DMS 273 treated with DMSO at 0.1 percent for 48 hours (cell line): ENCODE data around the gene GLRX3.

Experiments used
- DNase-seq: peaks from one replicate; lab custom pipeline; 2025; lab: John Stamatoyannopoulos, UW

Gene GLRX3

DNA sequence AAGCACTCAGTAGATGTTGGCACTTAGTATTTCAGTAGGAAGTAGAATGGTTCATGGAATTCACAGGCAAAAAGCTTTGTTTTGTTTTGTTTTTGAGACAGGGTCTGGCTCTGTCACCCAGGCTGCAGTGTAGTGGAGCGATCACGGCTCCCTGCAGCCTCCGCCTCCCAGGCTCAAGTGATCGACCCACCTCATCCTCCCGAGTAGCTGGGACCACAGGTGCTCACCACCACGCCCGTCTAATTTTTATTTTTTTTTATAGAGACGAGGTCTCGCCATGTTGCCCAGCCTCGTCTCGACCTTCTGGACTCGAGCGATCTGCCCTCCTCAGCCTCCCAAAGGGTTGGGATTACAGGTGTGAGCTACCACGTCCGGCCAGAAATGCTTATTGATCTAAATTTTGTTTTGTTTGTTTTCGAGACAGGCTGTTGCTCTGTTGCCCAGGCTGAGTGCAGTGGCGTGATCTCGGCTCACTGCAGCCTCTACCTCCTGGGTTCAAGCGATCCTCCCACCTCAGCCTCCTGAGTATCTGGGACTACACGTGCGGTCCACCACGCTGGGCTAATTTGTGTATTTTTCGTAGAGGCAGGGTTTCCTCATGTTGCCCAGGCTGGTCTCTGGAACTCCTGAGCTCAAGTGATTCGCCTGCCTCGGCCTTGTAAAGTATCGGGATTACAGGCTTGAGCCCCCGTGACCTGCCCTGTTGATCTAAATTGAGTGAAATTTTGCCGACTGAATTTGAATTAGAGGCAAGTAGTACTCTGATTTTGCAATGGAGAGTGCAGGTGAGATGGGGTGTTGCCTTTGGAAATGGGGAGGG, 1.7 kb downstream of the GLRX3 start:
- DNase-seq, result no peak

DNA sequence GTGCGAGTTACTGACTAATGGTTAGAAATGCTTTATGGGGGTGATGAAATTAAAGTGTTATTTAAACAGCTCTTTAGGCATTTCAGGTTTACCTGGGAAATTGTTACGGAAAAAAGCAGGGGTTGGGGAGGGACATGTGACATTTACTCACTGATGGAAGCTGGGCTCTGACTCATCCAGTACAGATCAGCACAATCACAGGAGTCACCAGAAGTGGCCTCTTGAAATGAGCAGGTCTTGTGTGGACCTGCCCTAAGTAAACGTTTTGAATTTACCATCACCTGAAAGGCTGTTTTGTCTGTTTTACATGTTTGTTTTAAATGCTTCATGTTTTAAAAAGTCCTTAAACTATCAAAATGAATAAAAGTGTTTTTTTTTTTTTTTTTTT, 2.3 kb downstream of the GLRX3 start:
- DNase-seq, result no peak

- DNase-seq, result no peak
Observed at GRCh38 chr10:130140425-130140824, 4.2 kb downstream of the GLRX3 start.

DNA sequence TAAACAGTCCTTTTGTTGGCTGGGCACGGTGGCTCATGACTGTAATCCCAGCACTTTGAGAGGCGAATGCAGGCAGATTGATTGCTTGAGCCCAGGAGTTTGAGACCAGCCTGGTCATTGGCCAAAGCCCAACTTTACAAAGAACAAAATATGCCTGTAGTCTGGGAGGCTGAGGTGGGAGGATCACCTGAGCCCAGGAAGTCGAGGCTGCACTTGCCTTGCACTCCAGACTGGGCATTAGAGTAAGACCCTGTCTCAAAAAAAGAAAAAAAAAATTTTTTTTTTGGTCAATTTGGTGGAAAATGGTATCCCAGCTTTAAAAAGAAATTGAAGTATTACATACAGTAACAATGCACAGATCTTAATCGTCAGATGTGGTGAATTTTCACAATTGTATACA, 4.8 kb downstream of the GLRX3 start:
- DNase-seq, result no peak

GRCh38 chr10:130141460-130141859, 5.3 kb downstream of the GLRX3 start:
- no peak for DNase-seq

- no peak for DNase-seq
Observed at GRCh38 chr10:130141878-130142277, 5.7 kb downstream of the GLRX3 start.

DNA sequence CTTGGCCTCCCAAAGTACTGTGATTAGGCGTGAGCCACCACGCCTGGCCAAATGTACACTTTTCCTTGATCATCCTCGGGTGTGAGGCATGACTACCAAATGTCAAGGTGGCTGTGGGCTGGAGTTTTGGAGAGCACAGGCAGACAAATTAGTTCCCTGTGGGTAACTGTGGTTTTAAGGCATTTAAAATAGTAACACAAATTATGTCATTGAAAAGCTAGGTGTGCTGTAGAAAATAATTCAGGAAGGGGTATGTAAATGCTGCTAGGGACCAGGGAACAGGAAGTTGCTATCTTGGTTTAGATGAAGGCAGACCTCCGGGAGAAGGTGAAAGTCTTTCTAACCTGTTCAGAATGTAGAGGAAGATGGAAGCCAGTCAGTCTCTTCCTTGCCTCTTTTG, 9.9 kb downstream of the GLRX3 start:
- DNase-seq, result no peak

GRCh38 chr10:130159192-130159794, 23.1 kb downstream of the GLRX3 start:
- no peak for DNase-seq

GRCh38 chr10:130160775-130161174, 24.6 kb downstream of the GLRX3 start:
- no peak for DNase-seq

DNA sequence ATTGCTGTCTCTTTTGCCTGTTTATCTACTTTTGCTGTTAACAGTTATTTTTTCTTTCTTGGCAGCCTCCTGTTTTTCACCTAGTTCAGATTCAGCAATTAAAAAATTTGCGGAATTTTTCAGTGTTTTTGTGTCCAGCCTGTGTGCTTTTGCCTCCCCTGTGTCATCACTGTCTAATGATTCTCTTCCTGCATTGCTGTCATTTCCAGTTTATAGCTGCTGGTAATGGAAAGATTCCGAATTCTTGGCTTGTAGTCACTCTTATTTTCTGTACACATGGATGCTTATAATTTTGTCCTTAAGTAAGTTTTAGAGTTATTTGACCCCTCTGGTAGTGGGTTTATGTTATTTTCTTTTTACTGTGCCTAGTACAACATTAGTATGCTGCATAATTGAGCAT, 25.1 kb downstream of the GLRX3 start:
- no peak for DNase-seq

DNA sequence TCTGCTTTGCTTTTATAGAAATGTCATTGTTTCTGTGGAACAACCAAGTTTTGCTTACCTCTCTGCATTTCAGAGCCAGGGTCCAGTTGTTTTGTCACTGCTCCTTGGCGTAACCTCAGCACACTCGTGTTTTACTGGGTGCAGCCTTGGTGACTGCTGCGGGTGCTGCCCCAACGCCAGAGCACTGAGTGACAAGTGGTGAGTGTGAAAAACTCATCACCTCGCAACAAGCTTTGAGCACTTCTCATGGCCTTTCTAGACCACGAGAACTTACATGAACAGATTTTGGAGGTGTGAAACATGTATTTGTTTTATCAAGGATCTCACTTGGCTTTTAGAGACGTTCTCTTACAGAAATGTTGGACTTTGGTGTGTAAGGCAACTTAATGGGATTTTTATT, 31.0 kb downstream of the GLRX3 start:
- no peak for DNase-seq

- no peak for DNase-seq
Observed at GRCh38 chr10:130167707-130168106, 31.5 kb downstream of the GLRX3 start.

GRCh38 chr10:130169136-130169859, 33.1 kb downstream of the GLRX3 start:
- DNase-seq, result no peak

DNA sequence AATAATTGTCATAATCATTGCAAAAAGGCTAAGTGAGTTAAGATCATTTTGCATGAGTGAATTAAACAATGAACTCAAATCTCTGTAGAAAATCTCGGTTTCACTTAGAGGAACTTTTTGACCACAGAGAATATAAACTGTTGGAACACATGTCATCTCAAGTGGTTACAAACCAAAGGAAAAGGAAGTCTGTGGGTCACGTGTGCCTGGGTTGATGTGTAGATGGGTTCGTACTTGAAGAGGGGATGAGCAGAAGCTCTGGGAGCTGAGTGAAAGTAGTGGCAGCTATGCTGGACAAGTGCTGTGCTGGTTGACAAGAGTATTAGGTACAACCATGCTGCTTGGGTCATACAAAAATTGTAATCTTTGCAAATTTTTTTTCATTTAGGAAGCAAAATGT, 35.0 kb downstream of the GLRX3 start:
- DNase-seq, result no peak

DNA sequence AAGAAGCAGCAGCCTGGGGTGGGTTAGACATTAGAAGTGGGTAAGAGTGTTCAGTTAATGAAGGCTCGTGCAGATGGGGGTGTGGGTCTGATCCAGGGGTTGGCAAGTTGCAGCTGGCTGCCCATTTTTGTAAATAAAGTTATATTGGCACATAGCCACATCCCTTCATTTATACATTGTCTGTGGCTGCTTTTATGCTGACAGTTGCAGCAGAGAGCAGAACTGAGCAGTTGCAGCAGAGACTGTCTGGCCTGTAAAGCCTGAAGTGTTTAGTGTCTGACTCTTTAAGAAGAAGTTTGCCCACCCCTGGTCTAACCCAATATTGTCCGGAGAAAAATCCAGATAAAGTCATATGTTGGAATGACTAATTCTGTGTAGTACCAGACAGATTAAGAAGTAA, 38.1 kb downstream of the GLRX3 start:
- no peak for DNase-seq

DNA sequence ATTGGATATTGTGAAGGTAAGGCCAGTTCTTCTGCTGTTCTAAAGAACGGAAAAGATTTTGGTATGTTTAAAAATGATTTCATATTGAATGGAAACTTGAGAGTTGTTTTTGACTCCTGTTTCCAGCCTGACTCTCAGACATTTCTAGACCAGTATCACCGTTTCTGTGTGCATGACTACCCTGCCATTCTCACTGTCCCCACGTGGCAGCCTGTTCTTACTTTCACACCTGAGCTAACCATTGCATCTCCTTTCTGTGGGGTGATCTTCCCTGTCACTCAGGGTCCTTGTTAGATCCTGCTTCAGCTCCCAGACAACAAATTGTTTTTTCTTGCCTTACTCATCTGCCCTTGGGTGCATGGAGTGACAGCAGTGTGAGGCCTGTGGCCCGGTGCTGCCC, 38.9 kb downstream of the GLRX3 start:
- no peak for DNase-seq

DNA sequence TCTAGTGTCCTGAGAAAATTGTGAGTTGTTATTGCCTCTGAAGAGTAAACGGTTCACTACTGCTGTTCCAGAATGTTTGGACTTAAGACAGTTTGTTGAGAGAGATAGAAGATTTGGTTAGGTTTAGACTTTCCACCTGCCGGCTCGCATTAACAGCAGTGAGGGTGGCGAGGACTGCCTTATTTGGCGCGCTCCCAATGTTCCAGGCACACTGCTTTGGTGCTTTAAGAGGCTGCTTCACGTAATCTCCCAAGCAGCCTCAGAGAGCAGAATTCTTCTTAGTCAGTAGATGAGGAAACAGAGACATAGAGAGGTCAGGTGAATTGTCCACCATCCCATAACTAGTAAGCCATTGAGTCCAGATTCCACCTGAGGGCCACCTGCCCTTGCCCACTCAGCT, 41.1 kb downstream of the GLRX3 start:
- no peak for DNase-seq

DNA sequence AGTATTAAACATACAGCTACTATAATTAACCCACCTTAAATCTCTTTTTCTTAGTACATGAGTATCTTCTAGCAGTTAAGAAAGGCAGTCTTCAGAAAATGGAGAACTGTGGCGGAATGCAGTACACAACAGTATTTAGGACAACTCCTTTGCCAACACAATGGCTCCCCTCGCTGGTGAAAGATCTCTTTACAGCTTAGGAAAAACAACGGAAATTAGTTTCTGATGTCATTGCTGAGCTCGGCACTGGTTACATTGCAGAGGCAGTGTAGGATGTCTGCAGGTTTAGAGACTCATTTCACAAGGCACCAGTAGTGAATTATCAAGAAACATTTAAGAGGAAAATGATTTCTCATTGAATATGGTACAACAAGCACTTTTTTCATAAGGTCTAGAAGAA, 43.4 kb downstream of the GLRX3 start:
- DNase-seq, result no peak

GRCh38 chr10:130180416-130180815, 44.2 kb downstream of the GLRX3 start:
- no peak for DNase-seq

- DNase-seq, result no peak
Observed at GRCh38 chr10:130181858-130182257, 45.7 kb downstream of the GLRX3 start.

- no peak for DNase-seq
Observed at GRCh38 chr10:130185591-130185990, 49.4 kb downstream of the GLRX3 start.

- DNase-seq, result no peak
Observed at GRCh38 chr10:130188195-130189175, 52.3 kb downstream of the GLRX3 start.
